H9 (cell line): ENCODE data around the gene PDCL3. TPM values are rescaled to one million over a fixed set of nuclear protein-coding genes. Genes with fewer than 3 reads are reported as not detected.
A peak's percentile ranks its signal among the peaks of the same experiment; 100 is the strongest.

Experiments used
- DNase-seq: peaks from one replicate; pipeline ENCODE4 v3.0.0-alpha.2; 2017
- H2AFZ ChIP-seq: one replicate; pipeline ENCODE4 v1.6.1; 2013; ENCODE audit warnings: mild to moderate bottlenecking, low read length, control low read depth, moderate library complexity
- H2AK5ac ChIP-seq: 2 replicates; pipeline ENCODE4 v1.6.1; 2013; ENCODE audit warnings: low read length, control low read depth, mixed read lengths; ENCODE audit not compliant: insufficient read length
- H2BK120ac ChIP-seq: one replicate; pipeline ENCODE4 v1.6.1; 2013; ENCODE audit warnings: low read depth, mild to moderate bottlenecking, low read length, control low read depth, inconsistent platforms; ENCODE audit not compliant: poor library complexity, severe bottlenecking
- H2BK12ac ChIP-seq: 2 replicates; pipeline ENCODE4 v1.6.1; 2013; ENCODE audit warnings: low read length, control low read depth, mixed read lengths, low read depth; ENCODE audit not compliant: insufficient read length
- H2BK15ac ChIP-seq: 2 replicates; pipeline ENCODE4 v1.6.1; 2013; ENCODE audit warnings: low read depth, low read length, control low read depth
- H2BK20ac ChIP-seq: one replicate; pipeline ENCODE4 v1.6.1; 2013; ENCODE audit warnings: low read depth, mild to moderate bottlenecking, low read length, control low read depth, inconsistent platforms; ENCODE audit not compliant: poor library complexity, severe bottlenecking
- H2BK5ac ChIP-seq: 2 replicates; pipeline ENCODE4 v1.6.1; 2013; ENCODE audit warnings: low read length, control low read depth, mixed read lengths; ENCODE audit not compliant: insufficient read length
- H3K14ac ChIP-seq: 2 replicates; pipeline ENCODE4 v1.6.1; 2013; ENCODE audit warnings: low read length, control low read depth; ENCODE audit not compliant: insufficient read depth
- H3K18ac ChIP-seq: 2 replicates; pipeline ENCODE4 v1.6.1; 2013; ENCODE audit warnings: low read depth, mild to moderate bottlenecking, mixed read lengths, low read length, control low read depth; ENCODE audit not compliant: insufficient read length
- H3K23ac ChIP-seq: 2 replicates; pipeline ENCODE4 v1.6.1; 2013; ENCODE audit warnings: low read length, control low read depth, mixed read lengths, low read depth; ENCODE audit not compliant: insufficient read length
- H3K23me2 ChIP-seq: 2 replicates; pipeline ENCODE4 v1.6.1; 2013; ENCODE audit warnings: low read depth, mild to moderate bottlenecking, mixed read lengths, low read length, control low read depth; ENCODE audit not compliant: insufficient read length, poor library complexity, severe bottlenecking
- H3K27ac ChIP-seq: 2 replicates; pipeline ENCODE4 v1.5.1; 2013; ENCODE audit warnings: low read length, control low read depth, mixed read lengths, low read depth; ENCODE audit not compliant: insufficient read length
- H3K27me3 ChIP-seq: 2 replicates; pipeline ENCODE4 v1.6.1; 2013; ENCODE audit warnings: low read length, control low read depth, inconsistent platforms; ENCODE audit not compliant: insufficient read depth
- H3K4ac ChIP-seq: 2 replicates; pipeline ENCODE4 v1.6.1; 2013; ENCODE audit warnings: low read depth, mild to moderate bottlenecking, control low read depth, inconsistent platforms, low read length, moderate library complexity
- H3K4me1 ChIP-seq: 2 replicates; pipeline ENCODE4 v1.6.1; 2013; ENCODE audit warnings: low read length, control low read depth, inconsistent platforms; ENCODE audit not compliant: insufficient read depth
- H3K4me2 ChIP-seq: 2 replicates; pipeline ENCODE4 v1.6.1; 2013; ENCODE audit warnings: low read length, control low read depth, mixed read lengths; ENCODE audit not compliant: insufficient read length, insufficient read depth
- H3K56ac ChIP-seq: 2 replicates; pipeline ENCODE4 v1.6.1; 2013; ENCODE audit warnings: low read depth, mild to moderate bottlenecking, mixed read lengths, low read length, control low read depth; ENCODE audit not compliant: insufficient read length
- H3K79me1 ChIP-seq: 2 replicates; pipeline ENCODE4 v1.6.1; 2013; ENCODE audit warnings: low read depth, mild to moderate bottlenecking, moderate library complexity, low read length, control low read depth, inconsistent platforms; ENCODE audit not compliant: insufficient read depth, poor library complexity, severe bottlenecking
- H3K79me2 ChIP-seq: 2 replicates; pipeline ENCODE4 v1.6.1; 2013; ENCODE audit warnings: low read length, control low read depth, inconsistent platforms; ENCODE audit not compliant: insufficient read depth
- H3K9ac ChIP-seq: 2 replicates; pipeline ENCODE4 v1.6.1; 2013; ENCODE audit warnings: low read length, control low read depth, mixed read lengths; ENCODE audit not compliant: insufficient read length; ENCODE audit errors: extremely low read depth
- H3K9me3 ChIP-seq: one replicate; pipeline ENCODE4 v1.6.1; 2013; ENCODE audit warnings: low read depth, low read length, inconsistent platforms; ENCODE audit not compliant: control insufficient read depth
- H3T11ph ChIP-seq: one replicate; pipeline ENCODE4 v1.6.1; 2013; ENCODE audit warnings: mild to moderate bottlenecking, low read length, control low read depth, inconsistent platforms
- H4K20me1 ChIP-seq: one replicate; pipeline ENCODE4 v1.6.1; 2013; ENCODE audit not compliant: control insufficient read depth, insufficient read length, insufficient read depth
- H4K5ac ChIP-seq: 2 replicates; pipeline ENCODE4 v1.6.1; 2013; ENCODE audit warnings: low read depth, mild to moderate bottlenecking, mixed read lengths, low read length, control low read depth; ENCODE audit not compliant: insufficient read length
- H4K8ac ChIP-seq: replicated peaks from 2 replicates; pipeline ENCODE4 v1.6.1; 2013; ENCODE audit warnings: low read length, control low read depth, mixed read lengths, low read depth; ENCODE audit not compliant: insufficient read length
- H4K91ac ChIP-seq: 2 replicates; pipeline ENCODE4 v1.6.1; 2013; ENCODE audit warnings: low read depth, mild to moderate bottlenecking, moderate library complexity, mixed read lengths, low read length, control low read depth; ENCODE audit not compliant: insufficient read length
- H3K27ac Mint-ChIP-seq, 3 experiments: 2 replicates in 2 of 3; 3 replicates in 1 of 3; pipeline ENCODE4 v1.8.0; 2020 to 2021; ENCODE audit warnings: mixed read lengths in 3 of 3, mild to moderate bottlenecking in 1 of 3, moderate library complexity in 1 of 3
- H3K27me3 Mint-ChIP-seq: 2 replicates; pipeline ENCODE4 v1.8.0; 2021; ENCODE audit warnings: low read depth, mild to moderate bottlenecking, moderate library complexity, mixed read lengths
- H3K36me3 Mint-ChIP-seq, 3 experiments: 2 replicates in 2 of 3; 3 replicates in 1 of 3; pipeline ENCODE4 v1.8.0; 2020 to 2021; ENCODE audit warnings: low read depth in 3 of 3, mixed read lengths in 3 of 3; ENCODE audit not compliant: insufficient read depth in 1 of 3
- H3K4me1 Mint-ChIP-seq, 2 experiments: 2 replicates each; pipeline ENCODE4 v1.8.0; 2020; ENCODE audit warnings: mixed read lengths in 2 of 2
- H3K4me3 Mint-ChIP-seq, 2 experiments: 2 replicates in 1 of 2; 3 replicates in 1 of 2; pipeline ENCODE4 v1.8.0; 2020 to 2021; ENCODE audit warnings: mild to moderate bottlenecking in 2 of 2, mixed read lengths in 2 of 2, moderate library complexity in 1 of 2
- H3K9me3 Mint-ChIP-seq, 2 experiments: 2 replicates in 1 of 2; 3 replicates in 1 of 2; pipeline ENCODE4 v1.8.0; 2020; ENCODE audit warnings: mild to moderate bottlenecking in 2 of 2, mixed read lengths in 2 of 2, moderate library complexity in 1 of 2
- WGBS: extraction: QIAGEN DNeasy Blood & Tissue Kit; methylation state at CpG from one replicate; pipeline ENCODE4 v1.1.7; 2013; ENCODE audit warnings: missing lambda C conversion rate, low lambda C conversion rate, mixed read lengths; ENCODE audit not compliant: insufficient read length; ENCODE audit errors: extremely low coverage; 5-methylcytosine and 5-hydroxymethylcytosine counted together
- total RNA-seq: library from RNA; stranded (reverse); gene quantifications from 2 replicates; pipeline ENCODE4 v1.2.1, GENCODE V29; 2021
- TF ChIP-seq, protein P1 (sequence below): fragments of 200-600 bp; sonication (generic); conservative IDR thresholded peaks from 3 replicates; pipeline ENCODE4 v1.8.0; 2021; ENCODE audit warnings: antibody characterized with exemption, mild to moderate bottlenecking

The PDCL3 gene
- total RNA-seq, 1 experiment from 2014 or later, result 39.4 TPM

GRCh38 chr2:100610381-100610831, 47.6 kb downstream of the PDCL3 start:
- TF ChIP-seq, protein P1, sequence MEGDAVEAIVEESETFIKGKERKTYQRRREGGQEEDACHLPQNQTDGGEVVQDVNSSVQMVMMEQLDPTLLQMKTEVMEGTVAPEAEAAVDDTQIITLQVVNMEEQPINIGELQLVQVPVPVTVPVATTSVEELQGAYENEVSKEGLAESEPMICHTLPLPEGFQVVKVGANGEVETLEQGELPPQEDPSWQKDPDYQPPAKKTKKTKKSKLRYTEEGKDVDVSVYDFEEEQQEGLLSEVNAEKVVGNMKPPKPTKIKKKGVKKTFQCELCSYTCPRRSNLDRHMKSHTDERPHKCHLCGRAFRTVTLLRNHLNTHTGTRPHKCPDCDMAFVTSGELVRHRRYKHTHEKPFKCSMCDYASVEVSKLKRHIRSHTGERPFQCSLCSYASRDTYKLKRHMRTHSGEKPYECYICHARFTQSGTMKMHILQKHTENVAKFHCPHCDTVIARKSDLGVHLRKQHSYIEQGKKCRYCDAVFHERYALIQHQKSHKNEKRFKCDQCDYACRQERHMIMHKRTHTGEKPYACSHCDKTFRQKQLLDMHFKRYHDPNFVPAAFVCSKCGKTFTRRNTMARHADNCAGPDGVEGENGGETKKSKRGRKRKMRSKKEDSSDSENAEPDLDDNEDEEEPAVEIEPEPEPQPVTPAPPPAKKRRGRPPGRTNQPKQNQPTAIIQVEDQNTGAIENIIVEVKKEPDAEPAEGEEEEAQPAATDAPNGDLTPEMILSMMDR, result peak; percentile 71
- no peak overlapping the region for H2BK120ac ChIP-seq
- no peak overlapping the region for H3T11ph ChIP-seq
- no peak overlapping the region for H3K4ac ChIP-seq
- peak; percentile 71 for DNase-seq
- H3K79me1 ChIP-seq, result no peaks in the 10 kb centered on the region
- H2BK20ac ChIP-seq, result no peak overlapping the region
- no peak overlapping the region for H2AFZ ChIP-seq
- H3K4me1 ChIP-seq, result no peaks in the 10 kb centered on the region
- H3K27ac ChIP-seq, result no peak overlapping the region
- no peaks in the 10 kb centered on the region for H4K20me1 ChIP-seq
- no peak overlapping the region for H4K91ac ChIP-seq
- H3K79me2 ChIP-seq, result no peaks in the 10 kb centered on the region
- no peak overlapping the region for H3K18ac ChIP-seq
- H2BK5ac ChIP-seq, result no peak overlapping the region
- H3K23ac ChIP-seq, result no peak overlapping the region
- no peak overlapping the region for H4K5ac ChIP-seq
- no peak overlapping the region for H2BK12ac ChIP-seq
- no peaks in the 10 kb centered on the region for H3K27me3 ChIP-seq
- H4K8ac ChIP-seq, result no peak overlapping the region
- Mint-ChIP-seq H3K27ac (no peak overlapping the region), H3K36me3 (no peaks in the 10 kb centered on the region), H3K4me3 (no peak overlapping the region), H3K9me3 (no peaks in the 10 kb centered on the region), H3K27me3 (no peaks in the 10 kb centered on the region), H3K4me1 (peaks cover 2 to 10% of the 10 kb centered on the region in 2 experiments; a peak in 3 of 4 replicates)
- no peak overlapping the region; the same call in 1 of the 2 replicates for H3K14ac ChIP-seq
- no CpG with 5 or more reads among the region's 13 CpGs for WGBS
- H2BK15ac ChIP-seq, result no peak overlapping the region
- no peak overlapping the region for H3K56ac ChIP-seq
- no peak overlapping the region for H3K4me2 ChIP-seq
- no peak overlapping the region for H3K9ac ChIP-seq
- H3K9me3 ChIP-seq, result no peaks in the 10 kb centered on the region
- peaks cover 2% of the 10 kb centered on the region for H3K23me2 ChIP-seq
- no peak overlapping the region for H2AK5ac ChIP-seq
